ENCODE results near the gene NR3C2.

Gene NR3C2

GRCh38 chr4:148159793-148160192 lies 282.4 kb downstream of the NR3C2 start:
- no peak for TF ChIP-seq CTCF (conservative IDR thresholded peaks at IDR 0.05; ENCODE audit: low read depth, low read length)

GRCh38 chr4:148154769-148155168 lies 287.4 kb downstream of the NR3C2 start:
- no peak overlapping the region for H3K4me3 ChIP-seq (ENCODE audit: low read length)
- DNase-seq (ENCODE audit: low read depth) = no peak
- no peak for TF ChIP-seq CTCF (conservative IDR thresholded peaks at IDR 0.05; ENCODE audit: low read depth, low read length)

More at GRCh38 chr4:148159793-148160192, 282.4 kb downstream of the NR3C2 start:
- no peak overlapping the region for H3K4me3 ChIP-seq (ENCODE audit: low read length)
- no peak for DNase-seq (ENCODE audit: low read depth)

GRCh38 chr4:148152868-148153625 lies 289.2 kb downstream of the NR3C2 start:
- TF ChIP-seq CTCF (conservative IDR thresholded peaks at IDR 0.05; ENCODE audit: low read depth, low read length) = no peak
- H3K4me3 ChIP-seq (ENCODE audit: low read length) = no peak overlapping the region
- no peak for DNase-seq (ENCODE audit: low read depth)

GRCh38 chr4:148151806-148152205 lies 290.4 kb downstream of the NR3C2 start:
- no peak overlapping the region for H3K4me3 ChIP-seq (ENCODE audit: low read length)

GRCh38 chr4:148145475-148145874 lies 296.7 kb downstream of the NR3C2 start:
- DNase-seq (ENCODE audit: low read depth) = no peak
- TF ChIP-seq CTCF (conservative IDR thresholded peaks at IDR 0.05; ENCODE audit: low read depth, low read length) = no peak
- no peak overlapping the region for H3K4me3 ChIP-seq (ENCODE audit: low read length)

More at GRCh38 chr4:148151806-148152205, 290.4 kb downstream of the NR3C2 start:
- no peak for TF ChIP-seq CTCF (conservative IDR thresholded peaks at IDR 0.05; ENCODE audit: low read depth, low read length)
- no peak for DNase-seq (ENCODE audit: low read depth)

- TF ChIP-seq CTCF (conservative IDR thresholded peaks at IDR 0.05; ENCODE audit: low read depth, low read length) = no peak
- no peak for DNase-seq (ENCODE audit: low read depth)
- H3K4me3 ChIP-seq (ENCODE audit: low read length) = no peak overlapping the region
These were observed 299.0 kb downstream of the NR3C2 start for GRCh38 chr4:148143174-148143573.

- no peak for DNase-seq (ENCODE audit: low read depth)
- no peak for TF ChIP-seq CTCF (conservative IDR thresholded peaks at IDR 0.05; ENCODE audit: low read depth, low read length)
These were observed 300.7 kb downstream of the NR3C2 start for GRCh38 chr4:148141501-148141900.

More at GRCh38 chr4:148141501-148141900, 300.7 kb downstream of the NR3C2 start:
- no peak overlapping the region for H3K4me3 ChIP-seq (ENCODE audit: low read length)
